ENCODE data around the gene SMIM32.

SMIM32 gene

GRCh38 chr5:136192526-136193321, at the start of gene SMIM32:
Gene SMIM32 (minus strand): TSS chr5:136193162. CDS start chr5:136192524, 638 bp downstream.
- H3K9me3 Mint-ChIP-seq, result no peaks in the 10 kb centered on the region
- peaks cover 17% of the 10 kb centered on the region for H3K36me3 Mint-ChIP-seq (ENCODE audit: low read depth)
- DNase-seq, result peak; percentile 73
- no peak for TF ChIP-seq CTCF (IDR thresholded peaks at IDR 0.05)
- peaks cover 34% of the 10 kb centered on the region for H3K4me1 Mint-ChIP-seq
- H3K4me3 Mint-ChIP-seq, result peak within 1 kb of the TSS; percentile 84
- peaks cover 82% of the 10 kb centered on the region for H3K27me3 Mint-ChIP-seq (ENCODE audit: low read depth, poor library complexity)
- H3K27ac Mint-ChIP-seq, result no peak within 1 kb of the TSS

GRCh38 chr5:136242611-136243010, 49.6 kb upstream of the SMIM32 start:
- Mint-ChIP-seq H3K4me1 (peaks cover 7% of the 10 kb centered on the region), H3K9me3 (no peaks in the 10 kb centered on the region), H3K27me3 (ENCODE audit: low read depth, poor library complexity) (peaks cover 31% of the 10 kb centered on the region), H3K27ac (no peak overlapping the region), H3K4me3 (no peak overlapping the region), H3K36me3 (ENCODE audit: low read depth) (no peaks in the 10 kb centered on the region)
- no peak for TF ChIP-seq CTCF (IDR thresholded peaks at IDR 0.05)
- DNase-seq, result no peak

- Mint-ChIP-seq H3K4me3 (no peak overlapping the region), H3K27ac (no peak overlapping the region), H3K9me3 (no peaks in the 10 kb centered on the region), H3K36me3 (ENCODE audit: low read depth) (no peaks in the 10 kb centered on the region), H3K4me1 (peaks cover 7% of the 10 kb centered on the region), H3K27me3 (ENCODE audit: low read depth, poor library complexity) (peaks cover 26% of the 10 kb centered on the region)
- no peak for TF ChIP-seq CTCF (IDR thresholded peaks at IDR 0.05)
- no peak for DNase-seq
These were observed 49.2 kb upstream of the SMIM32 start for GRCh38 chr5:136242136-136242535.

- no peak for TF ChIP-seq CTCF (IDR thresholded peaks at IDR 0.05)
These were observed 47.9 kb upstream of the SMIM32 start for GRCh38 chr5:136240894-136241293.

GRCh38 chr5:136236479-136237083, 43.6 kb upstream of the SMIM32 start:
- H3K4me3 Mint-ChIP-seq, result no peak overlapping the region
- H3K36me3 Mint-ChIP-seq (ENCODE audit: low read depth), result no peaks in the 10 kb centered on the region
- peaks cover 26% of the 10 kb centered on the region for H3K4me1 Mint-ChIP-seq
- no peak overlapping the region for H3K27ac Mint-ChIP-seq
- H3K27me3 Mint-ChIP-seq (ENCODE audit: low read depth, poor library complexity), result peaks cover 20% of the 10 kb centered on the region
- DNase-seq, result no peak
- no peak for TF ChIP-seq CTCF (IDR thresholded peaks at IDR 0.05)
- no peaks in the 10 kb centered on the region for H3K9me3 Mint-ChIP-seq

More at GRCh38 chr5:136240894-136241293, 47.9 kb upstream of the SMIM32 start:
- H3K27ac Mint-ChIP-seq, result no peak overlapping the region
- H3K4me1 Mint-ChIP-seq, result peaks cover 14% of the 10 kb centered on the region
- peaks cover 26% of the 10 kb centered on the region for H3K27me3 Mint-ChIP-seq (ENCODE audit: low read depth, poor library complexity)
- H3K36me3 Mint-ChIP-seq (ENCODE audit: low read depth), result no peaks in the 10 kb centered on the region
- no peak for DNase-seq
- H3K9me3 Mint-ChIP-seq, result no peaks in the 10 kb centered on the region
- no peak overlapping the region for H3K4me3 Mint-ChIP-seq

All from nephron progenitor cell (in vitro differentiated cells).